HCT116 (cell line): ENCODE data around the gene DNMT3A.

Source experiments
- CEBPB ChIP-seq: IDR thresholded peaks from 2 replicates; pipeline ENCODE4 v1.6.1; 2012; ENCODE audit warnings: low read depth
- EZH2 ChIP-seq: fragments of 200-600 bp; sonication (generic); IDR thresholded peaks from 2 replicates; pipeline ENCODE4 v1.6.1; 2017; ENCODE audit warnings: antibody characterized with exemption, mixed run types
- EZH2phosphoT487 ChIP-seq: fragments of 200-600 bp; IDR thresholded peaks from 2 replicates; pipeline ENCODE4 v1.6.1; 2018; ENCODE audit warnings: antibody characterized with exemption, borderline replicate concordance
- FOSL1 ChIP-seq: IDR thresholded peaks from 2 replicates; pipeline ENCODE4 v1.6.1; 2012; ENCODE audit warnings: low read depth
- JUND ChIP-seq: IDR thresholded peaks from 2 replicates; pipeline ENCODE4 v1.6.1; 2012
- POLR2A ChIP-seq: IDR thresholded peaks from 2 replicates; pipeline ENCODE4 v1.7.0; 2011; ENCODE audit warnings: borderline replicate concordance; ENCODE audit not compliant: insufficient read depth, insufficient read length; ENCODE audit errors: extremely low read depth
- POLR2AphosphoS5 ChIP-seq: IDR thresholded peaks from 2 replicates; pipeline ENCODE4 v1.6.1; 2011; ENCODE audit warnings: mild to moderate bottlenecking, low read depth, low read length, moderate library complexity
- RAD21 ChIP-seq: IDR thresholded peaks from 2 replicates; pipeline ENCODE4 v1.6.1; 2012; ENCODE audit warnings: low read depth, mild to moderate bottlenecking
- SP1 ChIP-seq: IDR thresholded peaks from 2 replicates; pipeline ENCODE4 v1.6.1; 2012; ENCODE audit warnings: low read depth
- YY1 ChIP-seq: IDR thresholded peaks from 2 replicates; pipeline ENCODE4 v1.6.1; 2011; ENCODE audit warnings: low read length, low read depth, moderate library complexity, mild to moderate bottlenecking; ENCODE audit not compliant: insufficient replicate concordance; ENCODE audit errors: extremely low read depth
- ZFX ChIP-seq: fragments of 450-650 bp; IDR thresholded peaks from 2 replicates; pipeline ENCODE4 v1.6.1; 2017
- TF ChIP-seq, protein P1 (sequence below), 3 experiments: fragments of 200-600 bp in 1 of 3; sonication (generic) in 1 of 3; IDR thresholded peaks in 2 of 3; conservative IDR thresholded peaks in 1 of 3; 2 replicates each; pipeline ENCODE4 v1.5.1; 2012 to 2017; ENCODE audit warnings: low read depth in 2 of 3, low read length in 2 of 3, antibody characterized with exemption in 1 of 3, borderline replicate concordance in 1 of 3, control low read depth in 1 of 3, mild to moderate bottlenecking in 1 of 3, mixed read lengths in 1 of 3, mixed run types in 1 of 3, moderate library complexity in 1 of 3; ENCODE audit not compliant: insufficient read depth in 1 of 3
- TF ChIP-seq, protein P2 (sequence below): IDR thresholded peaks from 2 replicates; pipeline ENCODE4 v1.6.1; 2012
- TF ChIP-seq, protein P3 (sequence below): IDR thresholded peaks from 2 replicates; pipeline ENCODE4 v1.6.1; 2012; ENCODE audit warnings: low read depth

DNA sequence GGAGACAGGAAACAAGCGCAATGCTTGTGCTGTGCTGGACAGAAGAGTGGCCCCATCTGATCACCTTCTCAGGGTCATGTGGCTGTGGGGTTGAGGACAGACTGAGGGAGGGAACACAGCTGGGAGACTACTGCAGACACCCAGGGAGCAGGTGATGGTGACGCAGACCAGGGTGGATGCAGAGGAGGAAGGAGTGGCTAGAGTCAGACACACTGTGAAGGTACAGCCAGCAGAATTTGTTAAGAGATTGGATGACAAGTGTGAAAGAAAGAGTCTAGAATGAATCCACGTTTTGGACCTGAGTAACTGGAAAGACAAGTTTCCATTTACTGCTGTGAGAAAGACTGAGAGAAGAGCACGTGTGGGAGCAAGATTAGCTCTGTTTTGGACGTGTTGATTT lies 157.5 kb downstream of the DNMT3A start:
- TF ChIP-seq RAD21, result no peak
- TF ChIP-seq, protein P1, sequence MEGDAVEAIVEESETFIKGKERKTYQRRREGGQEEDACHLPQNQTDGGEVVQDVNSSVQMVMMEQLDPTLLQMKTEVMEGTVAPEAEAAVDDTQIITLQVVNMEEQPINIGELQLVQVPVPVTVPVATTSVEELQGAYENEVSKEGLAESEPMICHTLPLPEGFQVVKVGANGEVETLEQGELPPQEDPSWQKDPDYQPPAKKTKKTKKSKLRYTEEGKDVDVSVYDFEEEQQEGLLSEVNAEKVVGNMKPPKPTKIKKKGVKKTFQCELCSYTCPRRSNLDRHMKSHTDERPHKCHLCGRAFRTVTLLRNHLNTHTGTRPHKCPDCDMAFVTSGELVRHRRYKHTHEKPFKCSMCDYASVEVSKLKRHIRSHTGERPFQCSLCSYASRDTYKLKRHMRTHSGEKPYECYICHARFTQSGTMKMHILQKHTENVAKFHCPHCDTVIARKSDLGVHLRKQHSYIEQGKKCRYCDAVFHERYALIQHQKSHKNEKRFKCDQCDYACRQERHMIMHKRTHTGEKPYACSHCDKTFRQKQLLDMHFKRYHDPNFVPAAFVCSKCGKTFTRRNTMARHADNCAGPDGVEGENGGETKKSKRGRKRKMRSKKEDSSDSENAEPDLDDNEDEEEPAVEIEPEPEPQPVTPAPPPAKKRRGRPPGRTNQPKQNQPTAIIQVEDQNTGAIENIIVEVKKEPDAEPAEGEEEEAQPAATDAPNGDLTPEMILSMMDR (IDR thresholded peaks at IDR 0.05 in 2 of 3, conservative IDR thresholded peaks at IDR 0.05 in 1 of 3; ENCODE audit: borderline replicate concordance in 1 of 3, insufficient read depth in 1 of 3, low read depth in 2 of 3, low read length in 2 of 3), result no peak
- TF ChIP-seq YY1, result no peak
- no peak for TF ChIP-seq POLR2AphosphoS5
- TF ChIP-seq EZH2, result no peak
- TF ChIP-seq, protein P2, sequence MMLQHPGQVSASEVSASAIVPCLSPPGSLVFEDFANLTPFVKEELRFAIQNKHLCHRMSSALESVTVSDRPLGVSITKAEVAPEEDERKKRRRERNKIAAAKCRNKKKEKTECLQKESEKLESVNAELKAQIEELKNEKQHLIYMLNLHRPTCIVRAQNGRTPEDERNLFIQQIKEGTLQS, result no peak
- TF ChIP-seq SP1, result no peak
- no peak for TF ChIP-seq CEBPB
- TF ChIP-seq ZFX, result no peak
- no peak for TF ChIP-seq POLR2A
- TF ChIP-seq, protein P3, sequence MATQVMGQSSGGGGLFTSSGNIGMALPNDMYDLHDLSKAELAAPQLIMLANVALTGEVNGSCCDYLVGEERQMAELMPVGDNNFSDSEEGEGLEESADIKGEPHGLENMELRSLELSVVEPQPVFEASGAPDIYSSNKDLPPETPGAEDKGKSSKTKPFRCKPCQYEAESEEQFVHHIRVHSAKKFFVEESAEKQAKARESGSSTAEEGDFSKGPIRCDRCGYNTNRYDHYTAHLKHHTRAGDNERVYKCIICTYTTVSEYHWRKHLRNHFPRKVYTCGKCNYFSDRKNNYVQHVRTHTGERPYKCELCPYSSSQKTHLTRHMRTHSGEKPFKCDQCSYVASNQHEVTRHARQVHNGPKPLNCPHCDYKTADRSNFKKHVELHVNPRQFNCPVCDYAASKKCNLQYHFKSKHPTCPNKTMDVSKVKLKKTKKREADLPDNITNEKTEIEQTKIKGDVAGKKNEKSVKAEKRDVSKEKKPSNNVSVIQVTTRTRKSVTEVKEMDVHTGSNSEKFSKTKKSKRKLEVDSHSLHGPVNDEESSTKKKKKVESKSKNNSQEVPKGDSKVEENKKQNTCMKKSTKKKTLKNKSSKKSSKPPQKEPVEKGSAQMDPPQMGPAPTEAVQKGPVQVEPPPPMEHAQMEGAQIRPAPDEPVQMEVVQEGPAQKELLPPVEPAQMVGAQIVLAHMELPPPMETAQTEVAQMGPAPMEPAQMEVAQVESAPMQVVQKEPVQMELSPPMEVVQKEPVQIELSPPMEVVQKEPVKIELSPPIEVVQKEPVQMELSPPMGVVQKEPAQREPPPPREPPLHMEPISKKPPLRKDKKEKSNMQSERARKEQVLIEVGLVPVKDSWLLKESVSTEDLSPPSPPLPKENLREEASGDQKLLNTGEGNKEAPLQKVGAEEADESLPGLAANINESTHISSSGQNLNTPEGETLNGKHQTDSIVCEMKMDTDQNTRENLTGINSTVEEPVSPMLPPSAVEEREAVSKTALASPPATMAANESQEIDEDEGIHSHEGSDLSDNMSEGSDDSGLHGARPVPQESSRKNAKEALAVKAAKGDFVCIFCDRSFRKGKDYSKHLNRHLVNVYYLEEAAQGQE, result no peak
- no peak for TF ChIP-seq EZH2phosphoT487
- no peak for TF ChIP-seq FOSL1
- no peak for TF ChIP-seq JUND
